Omental fat pad (tissue), 4 donors: ENCODE results near the gene PA2G4. TPM values are rescaled to one million over a fixed set of nuclear protein-coding genes. Genes with fewer than 3 reads are reported as not detected.

Experiments
- ATAC-seq: fragments of 150-250 bp; one replicate; pipeline ENCODE4 v1.9.1; 2016; ENCODE audit warnings: mild to moderate bottlenecking, moderate library complexity; ENCODE audit not compliant: low FRiP score
- DNase-seq: peaks from one replicate; pipeline ENCODE4 v3.0.0-alpha.2; 2019; ENCODE audit warnings: low spot score
- CTCF ChIP-seq, 3 donors: fragments of 450-650 bp; IDR thresholded peaks; one replicate each; pipeline ENCODE4 v1.5.1; 2016 to 2017; ENCODE audit warnings: antibody characterized with exemption in 3 of 3, mild to moderate bottlenecking in 3 of 3, moderate library complexity in 2 of 3
- total RNA-seq, 4 donors: library from RNA; depleted of rRNA; stranded (reverse); fragments of >200 nt; gene quantifications; one replicate each; pipeline ENCODE4 v1.1.0, GENCODE V29; 2016

The PA2G4 gene
- total RNA-seq, 4 donors from 2014 or later, result 90.2 to 232 (median 119) TPM

- ATAC-seq (no peak), DNase-seq (no peak)
- TF ChIP-seq CTCF (IDR thresholded peaks at IDR 0.05), result no peak
These were observed 3.3 kb upstream of the PA2G4 start for GRCh38 chr12:56101045-56101444.

- no peak for DNase-seq
- no peak for TF ChIP-seq CTCF (IDR thresholded peaks at IDR 0.05)
- no peak for ATAC-seq
These were observed 1.7 kb upstream of the PA2G4 start for GRCh38 chr12:56102683-56103065.

GRCh38 chr12:56103066-56103711 lies 1.2 kb upstream of the PA2G4 start:
- no peak for TF ChIP-seq CTCF (IDR thresholded peaks at IDR 0.05)
- ATAC-seq, result no peak
- DNase-seq, result no peak

GRCh38 chr12:56103823-56104108 lies 593 bp upstream of the PA2G4 start:
- ATAC-seq, result no peak
- TF ChIP-seq CTCF (IDR thresholded peaks at IDR 0.05), result no peak
- no peak for DNase-seq

- no peak for DNase-seq
- ATAC-seq, result peak; percentile 15
- no peak for TF ChIP-seq CTCF (IDR thresholded peaks at IDR 0.05)
These were observed 653 bp downstream of the PA2G4 start for GRCh38 chr12:56104815-56105608.

- ATAC-seq (no peak), DNase-seq (no peak)
- TF ChIP-seq CTCF (IDR thresholded peaks at IDR 0.05), result no peak
These were observed 1.2 kb downstream of the PA2G4 start for GRCh38 chr12:56105609-56105902.

GRCh38 chr12:56107242-56107641 lies 2.9 kb downstream of the PA2G4 start:
- ATAC-seq (no peak), DNase-seq (no peak)
- TF ChIP-seq CTCF (IDR thresholded peaks at IDR 0.05), result no peak
